GM12878 (cell line): ENCODE results near the gene IL18RAP. TPM values are rescaled to one million over a fixed set of nuclear protein-coding genes. Genes with fewer than 3 reads are reported as not detected.

Experiments
- ATAC-seq: fragments of 200-7000 bp; cut with Tn5 transposase; 3 replicates; pipeline ENCODE4 v1.9.1; 2020; ENCODE audit warnings: mild to moderate bottlenecking, moderate library complexity
- BruUV-seq: library from RNA; stranded (reverse); fragments of 400-500 nt; replicated peaks from 2 replicates; lab custom pipeline; 2021; lab: Mats Ljungman, UMichigan
- CTCF ChIA-PET: fragments of 300-600 bp; sonication (Branson Sonifier 250); formaldehyde crosslinking; extraction: SDS; loops from one replicate; lab custom pipeline; 2021; ENCODE audit warnings: inconsistent platforms; lab: Yijun Ruan, JAX
- POLR2A ChIA-PET: fragments of 350-600 bp; formaldehyde crosslinking; extraction: SDS; loops from one replicate; lab custom pipeline; 2021; ENCODE audit warnings: inconsistent platforms; lab: Charles Lee
- RAD21 ChIA-PET: fragments of 300-600 bp; sonication (Branson Sonifier 250); formaldehyde crosslinking; loops from one replicate; lab custom pipeline; 2023; ENCODE audit warnings: antibody characterized with exemption; ENCODE audit not compliant: unreplicated experiment; lab: Charles Lee
- SMC1A ChIA-PET: fragments of 300-600 bp; sonication (Branson Sonifier 250); formaldehyde crosslinking; loops from one replicate; lab custom pipeline; 2023; ENCODE audit not compliant: unreplicated experiment, uncharacterized antibody; lab: Charles Lee
- DNase-seq: peaks from one replicate; pipeline ENCODE4 v3.0.0-alpha.2; 2011; ENCODE audit warnings: low read depth, low spot score
- FAIRE-seq: peaks from 3 replicates; lab custom pipeline; 2011; peaks lifted over from hg19 to GRCh38; lab: Jason Lieb, UNC
- H2AFZ ChIP-seq: 2 replicates; pipeline ENCODE4 v1.6.0; 2011; ENCODE audit warnings: low read depth, low read length, control low read depth; ENCODE audit not compliant: control insufficient read depth
- H3K27ac ChIP-seq: 2 replicates; pipeline ENCODE4 v1.5.1; 2011; ENCODE audit warnings: control low read depth; ENCODE audit not compliant: control insufficient read depth, insufficient read depth
- H3K27me3 ChIP-seq, 2 experiments: replicated peaks in 1 of 2; 2 replicates each; pipeline versions ENCODE4 v1.6.0 to v1.6.1; 2011; ENCODE audit warnings: low read length in 1 of 2; ENCODE audit not compliant: control insufficient read depth in 2 of 2, insufficient read depth in 2 of 2
- H3K36me3 ChIP-seq, 2 experiments: 2 replicates each; pipeline ENCODE4 v1.5.1; 2011; ENCODE audit warnings: low read length in 1 of 2; ENCODE audit not compliant: control insufficient read depth in 2 of 2, insufficient read depth in 2 of 2
- H3K4me1 ChIP-seq: 2 replicates; pipeline ENCODE4 v1.6.1; 2011; ENCODE audit warnings: mild to moderate bottlenecking, low read length, moderate library complexity, mixed read lengths; ENCODE audit not compliant: control insufficient read depth, insufficient read depth
- H3K4me2 ChIP-seq: 2 replicates; pipeline ENCODE4 v1.6.0; 2011; ENCODE audit warnings: control low read depth; ENCODE audit not compliant: control insufficient read depth, insufficient read depth
- H3K4me3 ChIP-seq: fragments of 200-600 bp; sonication (generic); 2 replicates; pipeline ENCODE4 v1.5.1; 2016
- H3K79me2 ChIP-seq: 2 replicates; pipeline ENCODE4 v1.6.0; 2011; ENCODE audit warnings: low read length; ENCODE audit not compliant: control insufficient read depth, insufficient read depth
- H3K9ac ChIP-seq: 2 replicates; pipeline ENCODE4 v1.8.0; 2011; ENCODE audit warnings: low read length, control low read depth, mixed read lengths; ENCODE audit not compliant: control insufficient read depth, insufficient read depth
- H3K9me3 ChIP-seq: replicated peaks from 3 replicates; pipeline ENCODE4 v1.5.1; 2011; ENCODE audit warnings: mild to moderate bottlenecking, low read length; ENCODE audit not compliant: control insufficient read depth, insufficient read depth
- H4K20me1 ChIP-seq: 2 replicates; pipeline ENCODE4 v1.6.0; 2011; ENCODE audit not compliant: control insufficient read depth, insufficient read depth
- CHD2 ChIP-seq: IDR thresholded peaks from 2 replicates; pipeline ENCODE4 v1.6.1; 2011; ENCODE audit warnings: low read depth, low read length, improper control_type of control experiment, borderline replicate concordance
- CREM ChIP-seq: IDR thresholded peaks from 2 replicates; pipeline ENCODE4 v1.6.1; 2014; ENCODE audit warnings: antibody characterized with exemption, low read depth
- FOXK2 ChIP-seq: fragments of 450-650 bp; IDR thresholded peaks from 2 replicates; pipeline ENCODE4 v1.6.1; 2017; ENCODE audit warnings: mild to moderate bottlenecking, moderate library complexity
- HDAC2 ChIP-seq: fragments of 200-600 bp; sonication (generic); IDR thresholded peaks from 2 replicates; pipeline ENCODE4 v1.6.1; 2017
- MYC ChIP-seq: IDR thresholded peaks from 2 replicates; pipeline ENCODE4 v1.6.1; 2011; ENCODE audit warnings: mild to moderate bottlenecking, low read length, moderate library complexity, inconsistent platforms; ENCODE audit not compliant: insufficient read depth, insufficient replicate concordance, insufficient read length, severe bottlenecking
- NFIC ChIP-seq: IDR thresholded peaks from 2 replicates; pipeline ENCODE4 v1.6.1; 2012; ENCODE audit warnings: low read depth, mild to moderate bottlenecking, inconsistent platforms, low read length, moderate library complexity
- PML ChIP-seq: IDR thresholded peaks from 2 replicates; pipeline ENCODE4 v1.6.1; 2012; ENCODE audit warnings: low read length, inconsistent platforms
- RAD21 ChIP-seq: IDR thresholded peaks from 2 replicates; pipeline ENCODE4 v1.6.1; 2011; ENCODE audit warnings: mild to moderate bottlenecking, low read depth, low read length, moderate library complexity; ENCODE audit not compliant: insufficient read depth
- SIX5 ChIP-seq: IDR thresholded peaks from 2 replicates; pipeline ENCODE4 v1.6.1; 2011; ENCODE audit warnings: mild to moderate bottlenecking, low read depth, low read length, moderate library complexity; ENCODE audit not compliant: severe bottlenecking
- SREBF2 ChIP-seq: IDR thresholded peaks from 2 replicates; pipeline ENCODE4 v1.6.1; 2012; ENCODE audit warnings: mild to moderate bottlenecking, low read length
- TAF1 ChIP-seq: IDR thresholded peaks from 2 replicates; pipeline ENCODE4 v1.6.1; 2011; ENCODE audit warnings: mild to moderate bottlenecking, low read depth, low read length, borderline replicate concordance
- WGBS: methylation state at CpG from one replicate; pipeline ENCODE4 v1.1.6; 2016; ENCODE audit warnings: low lambda C conversion rate; ENCODE audit not compliant: insufficient replicate concordance, insufficient coverage; ENCODE audit errors: missing lambda C conversion rate; 5-methylcytosine and 5-hydroxymethylcytosine counted together
- in situ Hi-C: fragments of 300-500 bp; cut with MboI; formaldehyde crosslinking; loops from 9 replicates; pipeline ENCODE4 v1.14.3; 2018; ENCODE audit warnings: mixed read lengths
- intact Hi-C: fragments of 100-400 bp; cut with micrococcal nuclease; formaldehyde crosslinking; loops from one replicate; pipeline ENCODE4 v1.14.2; 2022; ENCODE audit not compliant: unreplicated experiment
- polyA plus RNA-seq, 11 experiments: library from polyadenylated mRNA; depleted of rRNA in 4 of 11; unstranded in 6 of 11; stranded (reverse) in 5 of 11; fragments of >200 nt; fragmentation: Nextera tagmentation in 4 of 11; fragmentation: Illumina TruSeq in 1 of 11; extraction: Ambion mirVana in 4 of 11; extraction: Trizol in 1 of 11; gene quantifications; 1 replicate in 1 of 11; 2 replicates in 10 of 11; pipeline versions ENCODE4 v1.2.1 to v1.2.3, GENCODE V29; 2011 to 2016; ENCODE audit warnings: inconsistent platforms in 2 of 11, missing spikeins in 2 of 11, low read depth in 1 of 11
- total RNA-seq, 4 experiments: library from RNA; depleted of rRNA in 3 of 4; stranded (reverse); fragments of >200 nt in 3 of 4; fragmentation: Illumina TruSeq in 1 of 4; extraction: Trizol in 1 of 4; gene quantifications; 2 replicates each; pipeline versions ENCODE4 v1.2.1 to v1.2.3, GENCODE V29; 2013 to 2021
- TF ChIP-seq, protein P1 (sequence below): IDR thresholded peaks from 2 replicates; pipeline ENCODE4 v1.6.1; 2012; ENCODE audit warnings: improper control_type of control experiment, low read depth, low read length; ENCODE audit not compliant: insufficient replicate concordance
- TF ChIP-seq, protein P2 (sequence below): IDR thresholded peaks from 2 replicates; pipeline ENCODE4 v1.6.1; 2012; ENCODE audit warnings: low read depth, low read length, improper control_type of control experiment
- TF ChIP-seq, protein P3 (sequence below): fragments of 150-350 bp; IDR thresholded peaks from 2 replicates; pipeline ENCODE4 v1.6.1; 2014; ENCODE audit warnings: mild to moderate bottlenecking, low read depth, low read length

Gene IL18RAP
- total and polyA plus RNA-seq, 10 of the 15 experiments (the other 5 are each of a cell fraction or from before 2014, with no cell fraction given): 0.37 to 1.6 (median 0.75) TPM; not detected in 1

DNA sequence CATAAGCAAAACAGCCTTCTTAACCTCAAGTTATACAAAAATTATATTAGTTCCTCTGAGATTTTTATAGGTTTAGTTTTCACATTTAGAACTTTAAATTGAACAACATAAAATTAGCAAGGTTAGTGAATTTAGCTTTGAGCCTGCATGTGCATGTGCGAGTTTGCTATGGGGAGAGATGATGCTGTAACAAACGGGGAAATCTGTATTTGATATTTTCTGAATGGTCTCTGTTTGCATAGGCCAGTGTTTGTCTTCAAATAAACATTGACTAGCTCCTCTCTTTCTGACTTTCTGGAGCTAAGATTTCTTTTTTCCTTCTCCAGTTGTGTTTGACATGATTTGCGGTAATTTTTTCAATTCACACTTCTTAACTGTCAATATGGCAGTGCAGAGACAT is 30.9 kb upstream of the IL18RAP start:
- ChIA-PET CTCF (interaction anchor here (0.9 kb wide), 1 partner anchor 43 kb away, joined by 3 read pairs; no protein-coding TSS in a partner anchor), RAD21 (no interaction called here), POLR2A (no interaction called here), SMC1A (interaction anchor here (0.6 to 1.8 kb wide), 7 partner anchors 8 to 22 kb away, joined by 3 to 7 read pairs (median 3); no protein-coding TSS in a partner anchor)
- Histone ChIP-seq H3K27ac (no peak overlapping the region), H3K9me3 (no peaks in the 10 kb centered on the region; the same call in 2 of the 3 replicates), H3K36me3 (peaks cover 1 to 2% of the 10 kb centered on the region in 2 experiments; a peak in 2 of 4 replicates), H3K9ac (no peak overlapping the region), H3K4me2 (no peak overlapping the region), H3K79me2 (no peaks in the 10 kb centered on the region), H2AFZ (no peak overlapping the region), H3K4me1 (peaks cover 16% of the 10 kb centered on the region), H4K20me1 (no peaks in the 10 kb centered on the region), H3K4me3 (no peak overlapping the region), H3K27me3 (no peaks in the 10 kb centered on the region)
- FAIRE-seq (no peak), ATAC-seq (no peak), DNase-seq (no peak)
- no TSS peak for BruUV-seq
- in situ Hi-C loops: no loop called here
- no peak for TF ChIP-seq RAD21
- no peak for TF ChIP-seq PML
- TF ChIP-seq, protein P1, sequence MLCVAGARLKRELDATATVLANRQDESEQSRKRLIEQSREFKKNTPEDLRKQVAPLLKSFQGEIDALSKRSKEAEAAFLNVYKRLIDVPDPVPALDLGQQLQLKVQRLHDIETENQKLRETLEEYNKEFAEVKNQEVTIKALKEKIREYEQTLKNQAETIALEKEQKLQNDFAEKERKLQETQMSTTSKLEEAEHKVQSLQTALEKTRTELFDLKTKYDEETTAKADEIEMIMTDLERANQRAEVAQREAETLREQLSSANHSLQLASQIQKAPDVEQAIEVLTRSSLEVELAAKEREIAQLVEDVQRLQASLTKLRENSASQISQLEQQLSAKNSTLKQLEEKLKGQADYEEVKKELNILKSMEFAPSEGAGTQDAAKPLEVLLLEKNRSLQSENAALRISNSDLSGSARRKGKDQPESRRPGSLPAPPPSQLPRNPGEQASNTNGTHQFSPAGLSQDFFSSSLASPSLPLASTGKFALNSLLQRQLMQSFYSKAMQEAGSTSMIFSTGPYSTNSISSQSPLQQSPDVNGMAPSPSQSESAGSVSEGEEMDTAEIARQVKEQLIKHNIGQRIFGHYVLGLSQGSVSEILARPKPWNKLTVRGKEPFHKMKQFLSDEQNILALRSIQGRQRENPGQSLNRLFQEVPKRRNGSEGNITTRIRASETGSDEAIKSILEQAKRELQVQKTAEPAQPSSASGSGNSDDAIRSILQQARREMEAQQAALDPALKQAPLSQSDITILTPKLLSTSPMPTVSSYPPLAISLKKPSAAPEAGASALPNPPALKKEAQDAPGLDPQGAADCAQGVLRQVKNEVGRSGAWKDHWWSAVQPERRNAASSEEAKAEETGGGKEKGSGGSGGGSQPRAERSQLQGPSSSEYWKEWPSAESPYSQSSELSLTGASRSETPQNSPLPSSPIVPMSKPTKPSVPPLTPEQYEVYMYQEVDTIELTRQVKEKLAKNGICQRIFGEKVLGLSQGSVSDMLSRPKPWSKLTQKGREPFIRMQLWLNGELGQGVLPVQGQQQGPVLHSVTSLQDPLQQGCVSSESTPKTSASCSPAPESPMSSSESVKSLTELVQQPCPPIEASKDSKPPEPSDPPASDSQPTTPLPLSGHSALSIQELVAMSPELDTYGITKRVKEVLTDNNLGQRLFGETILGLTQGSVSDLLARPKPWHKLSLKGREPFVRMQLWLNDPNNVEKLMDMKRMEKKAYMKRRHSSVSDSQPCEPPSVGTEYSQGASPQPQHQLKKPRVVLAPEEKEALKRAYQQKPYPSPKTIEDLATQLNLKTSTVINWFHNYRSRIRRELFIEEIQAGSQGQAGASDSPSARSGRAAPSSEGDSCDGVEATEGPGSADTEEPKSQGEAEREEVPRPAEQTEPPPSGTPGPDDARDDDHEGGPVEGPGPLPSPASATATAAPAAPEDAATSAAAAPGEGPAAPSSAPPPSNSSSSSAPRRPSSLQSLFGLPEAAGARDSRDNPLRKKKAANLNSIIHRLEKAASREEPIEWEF: no peak
- no peak for TF ChIP-seq SIX5
- TF ChIP-seq, protein P2, sequence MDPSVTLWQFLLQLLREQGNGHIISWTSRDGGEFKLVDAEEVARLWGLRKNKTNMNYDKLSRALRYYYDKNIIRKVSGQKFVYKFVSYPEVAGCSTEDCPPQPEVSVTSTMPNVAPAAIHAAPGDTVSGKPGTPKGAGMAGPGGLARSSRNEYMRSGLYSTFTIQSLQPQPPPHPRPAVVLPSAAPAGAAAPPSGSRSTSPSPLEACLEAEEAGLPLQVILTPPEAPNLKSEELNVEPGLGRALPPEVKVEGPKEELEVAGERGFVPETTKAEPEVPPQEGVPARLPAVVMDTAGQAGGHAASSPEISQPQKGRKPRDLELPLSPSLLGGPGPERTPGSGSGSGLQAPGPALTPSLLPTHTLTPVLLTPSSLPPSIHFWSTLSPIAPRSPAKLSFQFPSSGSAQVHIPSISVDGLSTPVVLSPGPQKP: no peak
- TF ChIP-seq, protein P3, sequence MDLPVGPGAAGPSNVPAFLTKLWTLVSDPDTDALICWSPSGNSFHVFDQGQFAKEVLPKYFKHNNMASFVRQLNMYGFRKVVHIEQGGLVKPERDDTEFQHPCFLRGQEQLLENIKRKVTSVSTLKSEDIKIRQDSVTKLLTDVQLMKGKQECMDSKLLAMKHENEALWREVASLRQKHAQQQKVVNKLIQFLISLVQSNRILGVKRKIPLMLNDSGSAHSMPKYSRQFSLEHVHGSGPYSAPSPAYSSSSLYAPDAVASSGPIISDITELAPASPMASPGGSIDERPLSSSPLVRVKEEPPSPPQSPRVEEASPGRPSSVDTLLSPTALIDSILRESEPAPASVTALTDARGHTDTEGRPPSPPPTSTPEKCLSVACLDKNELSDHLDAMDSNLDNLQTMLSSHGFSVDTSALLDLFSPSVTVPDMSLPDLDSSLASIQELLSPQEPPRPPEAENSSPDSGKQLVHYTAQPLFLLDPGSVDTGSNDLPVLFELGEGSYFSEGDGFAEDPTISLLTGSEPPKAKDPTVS: no peak
- TF ChIP-seq CREM: no peak
- TF ChIP-seq MYC: no peak
- TF ChIP-seq SREBF2: no peak
- TF ChIP-seq FOXK2: no peak
- TF ChIP-seq HDAC2: no peak
- no peak for TF ChIP-seq TAF1
- TF ChIP-seq NFIC: no peak
- no peak for TF ChIP-seq CHD2
- WGBS: 40% methylated on average over 3 of the region's 3 CpGs
- intact Hi-C loops: no loop called here
